ENCODE results near the gene SELPLG.

- TF ChIP-seq CTCF (IDR thresholded peaks at IDR 0.05) (no peak), POLR2A (IDR thresholded peaks at IDR 0.05) (no peak)
Observed at GRCh38 chr12:108578264-108578663, 55.4 kb downstream of the SELPLG start.

All from Peyer's patch (tissue), 4 donors.